GM06990 (cell line): ENCODE results near the gene DAAM1.

Source experiments
- DNase-seq: peaks from one replicate; pipeline ENCODE4 v3.0.0-alpha.2; 2011; ENCODE audit not compliant: insufficient read length; ENCODE audit errors: extremely low read depth
- H3K27me3 ChIP-seq: replicated peaks from 2 replicates; pipeline ENCODE4 v1.6.0; 2011; ENCODE audit warnings: low read length; ENCODE audit not compliant: control insufficient read depth, insufficient read depth
- H3K36me3 ChIP-seq: 2 replicates; pipeline ENCODE4 v1.5.1; 2011; ENCODE audit warnings: low read length; ENCODE audit not compliant: control insufficient read depth, insufficient read depth
- H3K4me3 ChIP-seq: replicated peaks from 2 replicates; pipeline ENCODE4 v1.5.1; 2011; ENCODE audit warnings: low read depth, mild to moderate bottlenecking, control low read depth, low read length
- CTCF ChIP-seq: IDR thresholded peaks from 2 replicates; pipeline ENCODE4 v1.5.1; 2011; ENCODE audit warnings: low read length, control low read depth, mild to moderate bottlenecking, inconsistent platforms; ENCODE audit not compliant: insufficient read depth, poor library complexity, severe bottlenecking

The DAAM1 gene

GRCh38 chr14:59238216-59238615 is 49.7 kb downstream of the DAAM1 start:
- TF ChIP-seq CTCF = no peak
- no peaks in the 10 kb centered on the region for H3K27me3 ChIP-seq
- H3K4me3 ChIP-seq = no peak overlapping the region
- DNase-seq = no peak
- H3K36me3 ChIP-seq = no peaks in the 10 kb centered on the region

- no peaks in the 10 kb centered on the region for H3K36me3 ChIP-seq
- DNase-seq = no peak
- TF ChIP-seq CTCF = no peak
Observed at GRCh38 chr14:59239022-59239421, 50.6 kb downstream of the DAAM1 start.

GRCh38 chr14:59240356-59240755 is 51.9 kb downstream of the DAAM1 start:
- Histone ChIP-seq H3K36me3 (no peaks in the 10 kb centered on the region), H3K4me3 (no peak overlapping the region), H3K27me3 (no peaks in the 10 kb centered on the region)
- TF ChIP-seq CTCF = no peak
- DNase-seq = peak; percentile 20

More at GRCh38 chr14:59239022-59239421, 50.6 kb downstream of the DAAM1 start:
- H3K27me3 ChIP-seq = no peaks in the 10 kb centered on the region
- H3K4me3 ChIP-seq = no peak overlapping the region

- no peaks in the 10 kb centered on the region for H3K36me3 ChIP-seq
- no peak for TF ChIP-seq CTCF
- no peaks in the 10 kb centered on the region for H3K27me3 ChIP-seq
- no peak for DNase-seq
- no peak overlapping the region for H3K4me3 ChIP-seq
Observed at GRCh38 chr14:59241121-59241520, 52.7 kb downstream of the DAAM1 start.

- TF ChIP-seq CTCF = no peak
- Histone ChIP-seq H3K4me3 (no peak overlapping the region), H3K27me3 (no peaks in the 10 kb centered on the region), H3K36me3 (no peaks in the 10 kb centered on the region)
- DNase-seq = no peak
Observed at GRCh38 chr14:59243174-59243573, 54.7 kb downstream of the DAAM1 start.

- no peak for TF ChIP-seq CTCF
- DNase-seq = no peak
- no peak overlapping the region for H3K4me3 ChIP-seq
- H3K36me3 ChIP-seq = no peaks in the 10 kb centered on the region
- H3K27me3 ChIP-seq = no peaks in the 10 kb centered on the region
Observed at GRCh38 chr14:59244581-59244980, 56.1 kb downstream of the DAAM1 start.
